22Rv1 (cell line): ENCODE results near the gene ERRFI1.

Experiments
- H3K27ac ChIP-seq: fragments of 450-650 bp; 2 replicates; pipeline ENCODE4 v1.5.1; 2017
- CTCF ChIP-seq: fragments of 450-650 bp; IDR thresholded peaks from 2 replicates; pipeline ENCODE4 v1.5.1; 2017; ENCODE audit warnings: mild to moderate bottlenecking
- ZFX ChIP-seq: fragments of 450-650 bp; IDR thresholded peaks from 2 replicates; pipeline ENCODE4 v1.6.1; 2017; ENCODE audit warnings: antibody characterized with exemption, borderline replicate concordance

Gene ERRFI1

GRCh38 chr1:8026153-8026975 is at the start of gene ERRFI1:
TSS of gene ERRFI1 (minus strand) at chr1:8026309. CDS start at chr1:8015619, 10,690 bp downstream.
- TF ChIP-seq CTCF (no peak), ZFX (no peak)
- H3K27ac ChIP-seq: peak within 1 kb of the TSS; percentile 71

GRCh38 chr1:8075511-8076051 is 49.5 kb upstream of the ERRFI1 start:
- H3K27ac ChIP-seq: peak overlapping the region; percentile 25; the same call in 1 of the 2 replicates
- TF ChIP-seq ZFX: no peak
- no peak for TF ChIP-seq CTCF

- 0 out of 2 replicates have a peak overlapping the region, but pooled peaks have one; percentile 15 for H3K27ac ChIP-seq
- no peak for TF ChIP-seq CTCF
- no peak for TF ChIP-seq ZFX
These were observed 47.2 kb upstream of the ERRFI1 start for GRCh38 chr1:8073112-8073855.

- peak overlapping the region; percentile 100 for H3K27ac ChIP-seq
- TF ChIP-seq CTCF: no peak
- TF ChIP-seq ZFX: no peak
These were observed 44.3 kb upstream of the ERRFI1 start for GRCh38 chr1:8070381-8070811.

GRCh38 chr1:8069614-8070320 is 43.7 kb upstream of the ERRFI1 start:
- H3K27ac ChIP-seq: peak overlapping the region; percentile 100

- no peak overlapping the region for H3K27ac ChIP-seq
- TF ChIP-seq ZFX (no peak), CTCF (no peak)
These were observed 39.3 kb upstream of the ERRFI1 start for GRCh38 chr1:8065369-8065768.

GRCh38 chr1:8063298-8064036 is 37.4 kb upstream of the ERRFI1 start:
- TF ChIP-seq CTCF (no peak), ZFX (no peak)
- no peak overlapping the region for H3K27ac ChIP-seq
